BE2C (cell line): ENCODE measurements around the gene DDX49. TPM values are rescaled to one million over a fixed set of nuclear protein-coding genes. Genes with fewer than 3 reads are reported as not detected.
A peak's percentile ranks its signal among the peaks of the same experiment; 100 is the strongest.

Source experiments
- DNase-seq: peaks from one replicate; pipeline ENCODE4 v3.0.0-alpha.2; 2020
- H3K27me3 ChIP-seq: fragments of 250-450 bp; sonication (Bioruptor Pico); 2 replicates; pipeline ENCODE4 v1.5.1; 2020; ENCODE audit warnings: mild to moderate bottlenecking
- H3K36me3 ChIP-seq: fragments of 250-450 bp; sonication (Bioruptor Pico); 2 replicates; pipeline ENCODE4 v1.5.1; 2020; ENCODE audit warnings: mild to moderate bottlenecking
- H3K4me1 ChIP-seq: fragments of 250-450 bp; sonication (Bioruptor Pico); 2 replicates; pipeline ENCODE4 v1.5.1; 2020
- H3K4me3 ChIP-seq: 2 replicates; pipeline ENCODE4 v1.5.1; 2011; ENCODE audit warnings: low read depth, low read length
- H3K9me3 ChIP-seq: fragments of 250-450 bp; sonication (Bioruptor Pico); 2 replicates; pipeline ENCODE4 v1.5.1; 2020
- polyA plus RNA-seq: library from polyadenylated mRNA; unstranded; fragments of >200 nt; gene quantifications from one replicate; pipeline ENCODE4 v1.2.1, GENCODE V29; 2012; ENCODE audit warnings: low read depth, missing spikeins; ENCODE audit not compliant: insufficient read length, insufficient read depth
- TF ChIP-seq, protein P1 (sequence below): IDR thresholded peaks from 2 replicates; pipeline ENCODE4 v1.5.1; 2012; ENCODE audit warnings: mild to moderate bottlenecking, low read depth, low read length

DDX49 gene, protein sequence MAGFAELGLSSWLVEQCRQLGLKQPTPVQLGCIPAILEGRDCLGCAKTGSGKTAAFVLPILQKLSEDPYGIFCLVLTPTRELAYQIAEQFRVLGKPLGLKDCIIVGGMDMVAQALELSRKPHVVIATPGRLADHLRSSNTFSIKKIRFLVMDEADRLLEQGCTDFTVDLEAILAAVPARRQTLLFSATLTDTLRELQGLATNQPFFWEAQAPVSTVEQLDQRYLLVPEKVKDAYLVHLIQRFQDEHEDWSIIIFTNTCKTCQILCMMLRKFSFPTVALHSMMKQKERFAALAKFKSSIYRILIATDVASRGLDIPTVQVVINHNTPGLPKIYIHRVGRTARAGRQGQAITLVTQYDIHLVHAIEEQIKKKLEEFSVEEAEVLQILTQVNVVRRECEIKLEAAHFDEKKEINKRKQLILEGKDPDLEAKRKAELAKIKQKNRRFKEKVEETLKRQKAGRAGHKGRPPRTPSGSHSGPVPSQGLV
- polyA plus RNA-seq = 366 TPM

DNA sequence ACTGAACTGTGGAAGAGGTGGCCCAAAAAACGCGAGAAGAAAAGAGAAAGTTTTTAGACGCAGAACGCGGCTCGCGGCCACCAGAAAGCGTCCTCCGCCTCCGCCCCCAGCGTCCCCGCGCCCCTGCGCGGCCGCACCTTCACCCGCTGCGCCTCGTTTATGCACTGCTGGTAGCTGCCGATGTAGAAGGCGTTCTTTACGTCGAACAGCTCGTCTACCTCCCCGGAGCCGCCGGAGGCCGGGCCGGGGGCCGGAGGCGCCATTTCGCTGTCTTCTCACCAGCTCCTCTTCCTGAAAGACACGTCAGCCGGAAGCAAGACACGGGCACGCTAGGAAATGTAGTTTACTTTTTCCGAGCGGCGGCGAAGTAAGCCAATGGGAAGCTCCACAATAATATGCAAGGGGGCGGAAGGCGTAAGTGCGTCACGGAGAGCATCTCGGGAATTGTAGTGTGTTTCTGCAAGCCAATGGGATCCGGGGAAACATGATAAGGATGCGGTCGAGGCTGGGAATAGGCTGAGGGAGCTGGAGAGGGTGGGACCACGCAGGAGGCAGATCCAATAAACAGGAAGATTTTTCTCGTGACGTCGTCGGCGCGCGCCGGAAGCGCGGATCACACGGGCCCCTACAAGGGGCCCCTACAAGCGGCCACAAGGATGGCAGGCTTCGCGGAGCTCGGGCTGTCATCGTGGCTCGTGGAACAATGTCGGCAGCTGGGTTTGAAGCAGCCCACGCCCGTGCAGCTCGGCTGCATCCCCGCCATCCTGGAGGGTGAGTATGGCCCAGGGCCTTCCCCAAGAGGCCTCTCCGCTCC, at the start of gene DDX49, which contains the start of gene COPE:
Gene DDX49, plus strand, starts transcription at position 630 of the 814 bp plus-strand sequence. Its CDS starts 27 bp downstream, at position 657.
Gene COPE, minus strand, starts transcription at position 302 of the 814 bp plus-strand sequence. Its CDS starts 39 bp downstream, at position 263.
- Histone ChIP-seq H3K9me3 (no peaks in the 10 kb centered on the region), H3K4me1 (peaks cover 3% of the 10 kb centered on the region; the same call in 1 of the 2 replicates), H3K4me3 (peak within 1 kb of the TSS; percentile 100), H3K36me3 (peaks cover 29% of the 10 kb centered on the region), H3K27me3 (no peaks in the 10 kb centered on the region)
- TF ChIP-seq, protein P1, sequence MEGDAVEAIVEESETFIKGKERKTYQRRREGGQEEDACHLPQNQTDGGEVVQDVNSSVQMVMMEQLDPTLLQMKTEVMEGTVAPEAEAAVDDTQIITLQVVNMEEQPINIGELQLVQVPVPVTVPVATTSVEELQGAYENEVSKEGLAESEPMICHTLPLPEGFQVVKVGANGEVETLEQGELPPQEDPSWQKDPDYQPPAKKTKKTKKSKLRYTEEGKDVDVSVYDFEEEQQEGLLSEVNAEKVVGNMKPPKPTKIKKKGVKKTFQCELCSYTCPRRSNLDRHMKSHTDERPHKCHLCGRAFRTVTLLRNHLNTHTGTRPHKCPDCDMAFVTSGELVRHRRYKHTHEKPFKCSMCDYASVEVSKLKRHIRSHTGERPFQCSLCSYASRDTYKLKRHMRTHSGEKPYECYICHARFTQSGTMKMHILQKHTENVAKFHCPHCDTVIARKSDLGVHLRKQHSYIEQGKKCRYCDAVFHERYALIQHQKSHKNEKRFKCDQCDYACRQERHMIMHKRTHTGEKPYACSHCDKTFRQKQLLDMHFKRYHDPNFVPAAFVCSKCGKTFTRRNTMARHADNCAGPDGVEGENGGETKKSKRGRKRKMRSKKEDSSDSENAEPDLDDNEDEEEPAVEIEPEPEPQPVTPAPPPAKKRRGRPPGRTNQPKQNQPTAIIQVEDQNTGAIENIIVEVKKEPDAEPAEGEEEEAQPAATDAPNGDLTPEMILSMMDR = no peak
- peak; percentile 96 for DNase-seq

DNA sequence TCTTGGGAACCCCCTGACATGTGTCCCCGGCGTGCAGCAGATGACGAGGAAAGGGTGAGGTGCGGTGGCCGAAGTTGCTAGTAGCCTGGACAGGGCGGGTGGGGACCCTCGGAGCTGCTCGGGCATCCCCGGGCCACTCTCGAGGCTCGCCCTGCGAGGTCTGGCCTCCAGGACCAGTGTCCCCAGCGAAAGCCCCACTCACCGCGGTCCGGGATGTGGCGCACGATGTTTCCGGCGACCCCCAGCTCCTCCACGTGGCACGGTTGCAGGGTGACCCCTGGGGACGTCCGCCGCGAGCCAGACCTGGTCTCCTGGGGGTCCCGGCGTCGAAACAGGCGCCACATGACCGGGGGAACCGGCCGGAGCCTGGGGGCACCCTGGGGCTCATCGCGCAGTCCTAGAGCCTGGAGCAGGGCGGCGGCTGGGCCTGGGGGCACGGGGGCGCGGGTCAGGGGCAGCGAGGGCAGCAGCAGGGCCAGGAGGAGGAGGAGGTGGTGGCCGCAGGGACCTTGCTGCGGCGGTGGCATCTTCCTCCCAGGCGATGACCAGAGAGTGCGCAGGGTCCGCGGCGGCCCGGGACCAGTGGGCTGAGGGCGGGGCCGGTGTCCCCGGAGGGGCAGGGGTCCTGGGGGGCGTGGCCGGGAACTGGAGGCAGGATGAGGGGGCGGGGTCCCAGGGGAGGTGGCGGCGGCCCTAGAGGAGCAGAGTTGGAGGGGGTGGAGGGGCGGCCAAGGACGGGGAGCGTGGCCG, 49.6 kb upstream of the DDX49 start:
- TF ChIP-seq, protein P1 = no peak
- H3K27me3 ChIP-seq = no peaks in the 10 kb centered on the region
- H3K4me3 ChIP-seq = no peak overlapping the region
- peaks cover 36% of the 10 kb centered on the region for H3K36me3 ChIP-seq
- no peak for DNase-seq
- peaks cover 6% of the 10 kb centered on the region; the same call in 1 of the 2 replicates for H3K4me1 ChIP-seq
- H3K9me3 ChIP-seq = no peaks in the 10 kb centered on the region

DNA sequence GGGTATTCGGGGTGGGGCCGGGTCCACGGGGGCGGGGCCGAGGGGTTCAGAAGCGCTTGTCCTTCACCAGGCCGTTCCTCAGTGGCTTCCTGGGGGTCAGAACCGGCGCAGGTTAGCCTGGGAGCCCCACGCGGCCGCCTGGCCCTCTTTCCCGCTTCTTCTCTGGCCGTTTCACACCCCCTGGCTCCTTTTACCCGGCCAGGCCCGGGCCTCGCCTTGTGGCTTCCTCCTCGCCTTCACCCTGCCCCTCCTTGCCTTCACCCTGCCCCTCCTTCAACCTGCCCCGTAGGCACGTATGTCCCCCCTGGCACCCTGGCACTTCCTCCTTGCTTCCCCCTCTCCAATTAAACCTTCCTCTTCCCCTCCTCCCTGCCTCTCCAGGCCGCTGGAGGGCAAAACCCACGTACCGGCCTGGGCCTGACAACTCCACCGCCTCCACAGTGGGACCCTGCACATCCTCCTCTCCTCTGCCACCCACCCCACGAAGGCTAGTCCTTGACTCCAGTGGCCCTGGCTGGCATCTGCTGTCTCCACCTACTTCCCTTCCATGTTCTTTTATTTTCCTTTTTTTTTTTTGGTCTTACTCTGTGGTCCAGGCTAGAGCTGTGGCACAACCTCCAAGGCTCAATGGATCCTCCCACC, 48.9 kb upstream of the DDX49 start:
- DNase-seq = no peak

DNA sequence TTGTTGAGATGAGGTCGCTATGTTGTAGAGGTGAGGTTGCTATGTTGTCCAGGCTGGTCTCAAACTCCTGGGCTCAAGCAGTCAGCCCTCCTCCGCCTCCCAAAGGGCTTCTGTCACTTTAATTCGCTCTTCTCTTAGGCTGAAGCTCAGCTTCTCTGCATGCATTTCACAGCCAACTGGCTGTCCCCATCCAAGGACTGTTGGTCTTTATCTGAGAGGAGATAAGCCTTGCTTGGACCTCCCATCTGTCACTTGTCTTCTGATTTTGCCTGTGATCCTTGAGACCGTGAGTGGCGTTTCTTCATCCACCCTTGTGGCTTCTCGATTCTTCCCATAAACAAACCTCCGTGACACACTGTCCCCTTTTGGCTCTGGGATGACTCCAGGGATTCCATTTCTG, 48.0 kb upstream of the DDX49 start:
- Histone ChIP-seq H3K4me3 (no peak overlapping the region), H3K27me3 (no peaks in the 10 kb centered on the region), H3K36me3 (peaks cover 23% of the 10 kb centered on the region), H3K9me3 (no peaks in the 10 kb centered on the region), H3K4me1 (0 out of 2 replicates have a peak, but pooled peaks cover 2% of the 10 kb centered on the region)
- TF ChIP-seq, protein P1 = no peak
- DNase-seq = no peak

More for the DNA sequence above, 48.9 kb upstream of the DDX49 start:
- Histone ChIP-seq H3K4me1 (peaks cover 6% of the 10 kb centered on the region; the same call in 1 of the 2 replicates), H3K9me3 (no peaks in the 10 kb centered on the region), H3K27me3 (no peaks in the 10 kb centered on the region), H3K36me3 (peaks cover 32% of the 10 kb centered on the region), H3K4me3 (no peak overlapping the region)
- TF ChIP-seq, protein P1 = no peak

DNA sequence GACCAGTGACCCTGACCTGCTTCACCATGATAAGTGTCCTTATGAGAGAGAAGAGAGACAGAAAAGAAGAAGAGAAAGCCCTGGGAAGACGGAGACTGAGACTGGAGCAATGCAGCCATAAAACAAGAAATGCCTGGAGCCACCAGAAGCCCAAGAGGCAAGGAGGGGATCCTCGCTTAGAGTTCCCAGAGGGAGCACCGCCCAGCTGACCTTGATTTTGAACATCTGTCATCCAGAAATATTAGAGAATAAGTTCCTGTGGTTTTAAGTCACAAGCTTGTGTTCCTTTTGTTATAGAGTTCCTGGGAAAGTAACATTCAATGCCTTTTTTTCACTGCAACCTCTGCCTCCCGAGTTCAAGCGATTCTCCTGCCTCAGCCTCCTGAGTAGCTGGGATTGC, 43.8 kb upstream of the DDX49 start:
- Histone ChIP-seq H3K4me1 (peaks cover 3% of the 10 kb centered on the region; the same call in 1 of the 2 replicates), H3K36me3 (no peaks in the 10 kb centered on the region; the same call in 1 of the 2 replicates), H3K9me3 (no peaks in the 10 kb centered on the region; the same call in 1 of the 2 replicates), H3K27me3 (no peaks in the 10 kb centered on the region), H3K4me3 (no peak overlapping the region)
- no peak for DNase-seq
- TF ChIP-seq, protein P1 = no peak
